SK-N-SH treated with all-trans-retinoic acid at 6 μM for 48 hours (cell line): ENCODE measurements around the gene ARID5B.

ENCODE experiments used
- ATAC-seq: fragments of 200-7000 bp; cut with Tn5 transposase; 3 replicates; pipeline ENCODE4 v1.9.1; 2020; ENCODE audit warnings: mild to moderate bottlenecking, moderate library complexity
- ARNTL ChIP-seq: fragments of 450-650 bp; formaldehyde crosslinking; IDR thresholded peaks from 2 replicates; pipeline ENCODE4 v1.5.0; 2020; ENCODE audit warnings: low read depth, mild to moderate bottlenecking, moderate library complexity, borderline replicate concordance
- BACH2 ChIP-seq: fragments of 250-450 bp; sonication (Bioruptor Pico); IDR thresholded peaks from 2 replicates; pipeline ENCODE4 v1.9.0; 2021; ENCODE audit warnings: mild to moderate bottlenecking, borderline replicate concordance
- CREB5 ChIP-seq: fragments of 250-450 bp; sonication (Bioruptor Pico); IDR thresholded peaks from 2 replicates; pipeline ENCODE4 v1.5.1; 2020; ENCODE audit warnings: low read depth, mild to moderate bottlenecking, moderate library complexity
- CSDC2 ChIP-seq: fragments of 250-450 bp; sonication (Bioruptor Pico); IDR thresholded peaks from 2 replicates; pipeline ENCODE4 v1.5.0; 2020; ENCODE audit warnings: mild to moderate bottlenecking, moderate library complexity
- CSRNP3 ChIP-seq: fragments of 250-450 bp; sonication (Bioruptor Pico); IDR thresholded peaks from 2 replicates; pipeline ENCODE4 v1.5.1; 2021; ENCODE audit warnings: mild to moderate bottlenecking, moderate library complexity
- ESRRG ChIP-seq: fragments of 250-450 bp; sonication (Bioruptor Pico); IDR thresholded peaks from 2 replicates; pipeline ENCODE4 v1.6.1; 2021; ENCODE audit warnings: mild to moderate bottlenecking
- GLIS3 ChIP-seq: fragments of 250-450 bp; sonication (Bioruptor Pico); IDR thresholded peaks from 2 replicates; pipeline ENCODE4 v1.5.0; 2020; ENCODE audit warnings: mild to moderate bottlenecking, moderate library complexity
- OSR1 ChIP-seq: fragments of 250-450 bp; sonication (Bioruptor Pico); IDR thresholded peaks from 2 replicates; pipeline ENCODE4 v1.8.0; 2022; ENCODE audit warnings: moderate library complexity, mild to moderate bottlenecking, inconsistent platforms
- PATZ1 ChIP-seq: fragments of 250-450 bp; sonication (Bioruptor Pico); IDR thresholded peaks from 2 replicates; pipeline ENCODE4 v1.8.0; 2020; ENCODE audit warnings: mild to moderate bottlenecking, moderate library complexity, borderline replicate concordance
- POU6F1 ChIP-seq: fragments of 250-450 bp; sonication (Bioruptor Pico); IDR thresholded peaks from 2 replicates; pipeline ENCODE4 v1.8.0; 2021; ENCODE audit warnings: low read depth, mild to moderate bottlenecking, moderate library complexity, borderline replicate concordance
- RARB ChIP-seq: fragments of 250-450 bp; sonication (Bioruptor Pico); IDR thresholded peaks from 2 replicates; pipeline ENCODE4 v1.8.0; 2021; ENCODE audit warnings: mild to moderate bottlenecking, moderate library complexity
- SNAI2 ChIP-seq: fragments of 250-450 bp; sonication (Bioruptor Pico); IDR thresholded peaks from 2 replicates; pipeline ENCODE4 v1.5.0; 2020; ENCODE audit warnings: mild to moderate bottlenecking, moderate library complexity
- TCF4 ChIP-seq: fragments of 250-450 bp; sonication (Bioruptor Pico); IDR thresholded peaks from 2 replicates; pipeline ENCODE4 v1.8.0; 2021; ENCODE audit warnings: mild to moderate bottlenecking, moderate library complexity, borderline replicate concordance
- TOX ChIP-seq: fragments of 250-450 bp; sonication (Bioruptor Pico); IDR thresholded peaks from 2 replicates; pipeline ENCODE4 v1.8.0; 2021; ENCODE audit warnings: mild to moderate bottlenecking, moderate library complexity, borderline replicate concordance
- TSHZ2 ChIP-seq: fragments of 250-450 bp; sonication (Bioruptor Pico); IDR thresholded peaks from 2 replicates; pipeline ENCODE4 v1.5.0; 2020; ENCODE audit warnings: mild to moderate bottlenecking, moderate library complexity
- ZC3H10 ChIP-seq: fragments of 250-450 bp; sonication (Bioruptor Pico); IDR thresholded peaks from 2 replicates; pipeline ENCODE4 v1.5.1; 2021; ENCODE audit warnings: mild to moderate bottlenecking, moderate library complexity
- ZNF565 ChIP-seq: fragments of 450-650 bp; formaldehyde crosslinking; conservative IDR thresholded peaks from 2 replicates; pipeline ENCODE4 v1.5.0; 2020; ENCODE audit warnings: low read depth, mild to moderate bottlenecking, moderate library complexity
- ZNF70 ChIP-seq: fragments of 450-650 bp; formaldehyde crosslinking; IDR thresholded peaks from 2 replicates; pipeline ENCODE4 v1.5.0; 2020; ENCODE audit warnings: mild to moderate bottlenecking, moderate library complexity
- ZNF8 ChIP-seq: fragments of 450-650 bp; formaldehyde crosslinking; IDR thresholded peaks from 2 replicates; pipeline ENCODE4 v1.5.0; 2020; ENCODE audit warnings: mild to moderate bottlenecking, moderate library complexity

Gene ARID5B

GRCh38 chr10:61897671-61898434 is 3.6 kb upstream of the ARID5B start:
- no peak for ATAC-seq

GRCh38 chr10:61898435-61898778 is 3.1 kb upstream of the ARID5B start:
- TF ChIP-seq ARNTL (CRISPR knock-in tag) (no peak), PATZ1 (no peak), TOX (CRISPR knock-in tag) (no peak), ZNF8 (no peak), RARB (CRISPR knock-in tag) (no peak), ZNF70 (CRISPR knock-in tag) (no peak), CREB5 (no peak), TSHZ2 (no peak), ZC3H10 (no peak), BACH2 (no peak), OSR1 (CRISPR knock-in tag) (no peak), ESRRG (CRISPR knock-in tag) (no peak)
- no peak for ATAC-seq

More at GRCh38 chr10:61897671-61898434, 3.6 kb upstream of the ARID5B start:
- TF ChIP-seq TOX (CRISPR knock-in tag) (no peak), BACH2 (no peak), ZNF70 (CRISPR knock-in tag) (no peak), CSDC2 (CRISPR knock-in tag) (no peak), ZC3H10 (no peak), CREB5 (no peak), TCF4 (CRISPR knock-in tag) (no peak), ESRRG (CRISPR knock-in tag) (no peak)
- TF ChIP-seq, all 23 proteins: peak for 0

GRCh38 chr10:61899069-61899531 is 2.4 kb upstream of the ARID5B start:
- peak; percentile 12; the same call in 2 of the 3 replicates for ATAC-seq
- TF ChIP-seq TOX (CRISPR knock-in tag): no peak
- TF ChIP-seq PATZ1: no peak
- TF ChIP-seq GLIS3 (CRISPR knock-in tag): no peak
- TF ChIP-seq POU6F1 (CRISPR knock-in tag): no peak
- no peak for TF ChIP-seq CSRNP3 (CRISPR knock-in tag)
- no peak for TF ChIP-seq ARNTL (CRISPR knock-in tag)
- no peak for TF ChIP-seq SNAI2
- no peak for TF ChIP-seq ZC3H10
- no peak for TF ChIP-seq ZNF565
- TF ChIP-seq ZNF8: no peak
- no peak for TF ChIP-seq CREB5
- no peak for TF ChIP-seq RARB (CRISPR knock-in tag)
- TF ChIP-seq ESRRG (CRISPR knock-in tag): no peak
